Ovary (tissue), 9 donors: ENCODE results near the gene AQP7. TPM values are rescaled to one million over a fixed set of nuclear protein-coding genes. Genes with fewer than 3 reads are reported as not detected.

Experiments
- DNase-seq, 5 donors: peaks; one replicate each; pipeline ENCODE4 v3.0.0-alpha.2; 2019 to 2020
- H3K27ac ChIP-seq, 2 donors: fragments of 200-600 bp; one replicate each; pipeline versions ENCODE4 v1.5.1 to v1.8.0; 2019 to 2022
- H3K27me3 ChIP-seq: fragments of 200-600 bp; one replicate; pipeline ENCODE4 v1.8.0; 2022
- H3K36me3 ChIP-seq: fragments of 200-600 bp; sonication (generic); one replicate; pipeline ENCODE4 v1.5.1; 2019
- H3K4me1 ChIP-seq: one replicate; pipeline ENCODE4 v1.8.1; 2013; ENCODE audit warnings: mild to moderate bottlenecking, moderate library complexity; ENCODE audit not compliant: insufficient read depth
- H3K4me3 ChIP-seq: fragments of 200-600 bp; sonication (generic); one replicate; pipeline ENCODE4 v1.5.1; 2017
- H3K9me3 ChIP-seq, 2 donors: fragments of 200-600 bp in 1 of 2; sonication (generic) in 1 of 2; one replicate each; pipeline versions ENCODE4 v1.5.1 to v1.8.1; 2013 to 2019; ENCODE audit warnings: mild to moderate bottlenecking in 1 of 2, moderate library complexity in 1 of 2
- CTCF ChIP-seq, 3 donors: fragments of 450-650 bp in 2 of 3; fragments of 200-600 bp in 1 of 3; IDR thresholded peaks; one replicate each; pipeline versions ENCODE4 v1.5.1 to v1.8.0; 2016 to 2022; ENCODE audit warnings: antibody characterized with exemption in 3 of 3, mild to moderate bottlenecking in 1 of 3
- EP300 ChIP-seq: sonication (generic); formaldehyde crosslinking; IDR thresholded peaks from one replicate; pipeline ENCODE4 v1.6.1; 2017; ENCODE audit warnings: antibody characterized with exemption
- POLR2A ChIP-seq: fragments of 450-650 bp; IDR thresholded peaks from one replicate; pipeline ENCODE4 v1.6.1; 2017; ENCODE audit warnings: antibody characterized with exemption, mild to moderate bottlenecking, moderate library complexity
- WGBS, 3 donors: extraction: QIAGEN DNeasy Blood & Tissue Kit in 1 of 3; methylation state at CpG; one replicate each; pipeline versions ENCODE4 v1.1.5 to v1.1.7; 2013 to 2017; 5-methylcytosine and 5-hydroxymethylcytosine counted together
- intact Hi-C, 4 donors: fragments of 100-400 bp; cut with DNase I; formaldehyde crosslinking; loops; one replicate each; pipeline versions ENCODE4 v1.11.0 to v1.15.1; 2022 to 2023
- polyA plus RNA-seq, 2 donors: library from polyadenylated mRNA; stranded (reverse); fragments of 200-250 nt in 1 of 2; fragments of 350-450 nt in 1 of 2; fragmentation: Illumina TruSeq in 1 of 2; extraction: RNeasy Lipid Tissue Mini Kit (QIAGEN cat#74804) in 1 of 2; gene quantifications; one replicate each; pipeline ENCODE4 v1.2.3, GENCODE V29; 2013 to 2014
- total RNA-seq, 7 donors: library from RNA; depleted of rRNA in 2 of 7; stranded (reverse); fragments of >200 nt in 2 of 7; fragmentation: NEBNext Ultra II Directional in 3 of 7; extraction: Animal tissue kit (Norgen Biotek cat#: 25700) in 3 of 7; gene quantifications; one replicate each; pipeline versions ENCODE4 v1.1.0 to v1.2.4, GENCODE V29; 2016 to 2023
- donor health status: DM: no; HTN: no; CAD: no; lungs with moderate emphysema.
- donor health status: DM: no; HTN: no; CAD: no.
- donor health status: Bipolar disorder and iron deficiency.
- donor health status: DM: yes; HTN: yes; CAD: no.
- donor health status: DM: no; HTN: no; CAD: no.
- donor health status: DM: yes; HTN: yes; CAD: no.

Gene AQP7
- total and polyA plus RNA-seq, 9 donors: 1.1 to 3.8 (median 2.2) TPM

GRCh38 chr9:33418090-33418489 is 15.7 kb upstream of the AQP7 start:
- Histone ChIP-seq H3K27me3 (no peaks in the 10 kb centered on the region), H3K4me1 (peaks cover 2% of the 10 kb centered on the region), H3K36me3 (no peaks in the 10 kb centered on the region), H3K9me3 (no peaks in the 10 kb centered on the region), H3K27ac (no peak overlapping the region), H3K4me3 (no peak overlapping the region)
- 89 to 95% (median 94%) methylated on average over 8 of the region's 8 CpGs for WGBS, 3 donors
- intact Hi-C loops: loop anchor here in 1 of 4 donors (5.0 kb wide), 1 partner anchor 46 kb away; no protein-coding TSS in a partner anchor
- no peak for DNase-seq
- TF ChIP-seq EP300 (no peak), POLR2A (no peak), CTCF (IDR thresholded peaks at IDR 0.05) (no peak)

- 70 to 72% (median 72%) methylated on average over 5 of the region's 5 CpGs for WGBS, 3 donors
- intact Hi-C loops: loop anchor here in 2 of 4 donors (2.0 to 5.0 kb wide), 2 partner anchors 44 to 45 kb away; no protein-coding TSS in a partner anchor
Measured at GRCh38 chr9:33416996-33417395, 14.6 kb upstream of the AQP7 start.

GRCh38 chr9:33415501-33416038 is 13.2 kb upstream of the AQP7 start:
- peak; percentile 64 to 82 (median 78) for DNase-seq
- Histone ChIP-seq H3K27me3 (no peaks in the 10 kb centered on the region), H3K4me1 (peaks cover 2% of the 10 kb centered on the region), H3K36me3 (no peaks in the 10 kb centered on the region), H3K9me3 (no peaks in the 10 kb centered on the region), H3K4me3 (no peak overlapping the region), H3K27ac (no peak overlapping the region)
- TF ChIP-seq POLR2A: no peak
- peak; percentile 52 to 63 (median 63) for TF ChIP-seq CTCF (IDR thresholded peaks at IDR 0.05)
- no peak for TF ChIP-seq EP300
- intact Hi-C loops: loop anchor here in 2 of 4 donors (2.0 to 5.0 kb wide), 2 partner anchors 43 kb away; no protein-coding TSS in a partner anchor
- WGBS, 3 donors: 34 to 40% (median 36%) methylated on average over 9 of the region's 9 CpGs

More at GRCh38 chr9:33416996-33417395, 14.6 kb upstream of the AQP7 start:
- Histone ChIP-seq H3K9me3 (no peaks in the 10 kb centered on the region), H3K27me3 (no peaks in the 10 kb centered on the region), H3K4me3 (no peak overlapping the region), H3K4me1 (peaks cover 2% of the 10 kb centered on the region), H3K36me3 (no peaks in the 10 kb centered on the region), H3K27ac (no peak overlapping the region)
- DNase-seq: no peak
- no peak for TF ChIP-seq POLR2A
- no peak for TF ChIP-seq CTCF (IDR thresholded peaks at IDR 0.05)
- no peak for TF ChIP-seq EP300

- TF ChIP-seq POLR2A: no peak
- no peak for TF ChIP-seq CTCF (IDR thresholded peaks at IDR 0.05)
- TF ChIP-seq EP300: no peak
- intact Hi-C loops: loop anchor here in 2 of 4 donors (5.0 kb wide), 2 partner anchors 43 to 52 kb away; no protein-coding TSS in a partner anchor
- H3K4me3 ChIP-seq: no peak overlapping the region
- no peaks in the 10 kb centered on the region for H3K36me3 ChIP-seq
- 50 to 68% (median 51%) methylated on average over 13 of the region's 13 CpGs for WGBS, 3 donors
- H3K9me3 ChIP-seq: no peaks in the 10 kb centered on the region
- no peak overlapping the region for H3K27ac ChIP-seq
- no peak for DNase-seq
- H3K4me1 ChIP-seq: peaks cover under 1% of the 10 kb centered on the region
- H3K27me3 ChIP-seq: no peaks in the 10 kb centered on the region
Measured at GRCh38 chr9:33414889-33415500, 12.6 kb upstream of the AQP7 start.
